Smooth muscle cell (in vitro differentiated cells): Measurements from ENCODE around the gene CMTM1. TPM values are rescaled to one million over a fixed set of nuclear protein-coding genes. Genes with fewer than 3 reads are reported as not detected.

Experiments used
- DNase-seq: peaks from one replicate; lab custom pipeline; 2025; ENCODE audit not compliant: unreplicated experiment; lab: John Stamatoyannopoulos, UW
- H2AFZ ChIP-seq: fragments of 200-600 bp; sonication (generic); 2 replicates; pipeline ENCODE4 v1.6.0; 2016; ENCODE audit warnings: antibody characterized with exemption, low read depth, mild to moderate bottlenecking
- H3F3A ChIP-seq: fragments of 200-600 bp; sonication (generic); 2 replicates; pipeline ENCODE4 v1.6.0; 2017; ENCODE audit warnings: antibody characterized with exemption, low read depth
- H3K27ac ChIP-seq: fragments of 200-600 bp; sonication (generic); 2 replicates; pipeline ENCODE4 v1.5.1; 2016; ENCODE audit warnings: low read depth, mild to moderate bottlenecking
- H3K27me3 ChIP-seq: fragments of 200-600 bp; sonication (generic); 2 replicates; pipeline ENCODE4 v1.6.1; 2016; ENCODE audit warnings: low read depth, mild to moderate bottlenecking
- H3K36me3 ChIP-seq: fragments of 200-600 bp; sonication (generic); 2 replicates; pipeline ENCODE4 v1.5.1; 2016; ENCODE audit warnings: low read depth
- H3K4me1 ChIP-seq: fragments of 200-600 bp; sonication (generic); 2 replicates; pipeline ENCODE4 v1.5.1; 2016; ENCODE audit warnings: low read depth
- H3K4me2 ChIP-seq: fragments of 200-600 bp; sonication (generic); 2 replicates; pipeline ENCODE4 v1.6.0; 2016; ENCODE audit warnings: mild to moderate bottlenecking
- H3K4me3 ChIP-seq: fragments of 200-600 bp; sonication (generic); 2 replicates; pipeline ENCODE4 v1.5.1; 2016; ENCODE audit warnings: mild to moderate bottlenecking
- H3K79me2 ChIP-seq: fragments of 200-600 bp; sonication (generic); 2 replicates; pipeline ENCODE4 v1.6.0; 2016; ENCODE audit warnings: low read depth, mild to moderate bottlenecking
- H3K9ac ChIP-seq: fragments of 200-600 bp; sonication (generic); 2 replicates; pipeline ENCODE4 v1.6.0; 2016; ENCODE audit warnings: low read depth
- H3K9me3 ChIP-seq: fragments of 200-600 bp; sonication (generic); replicated peaks from 2 replicates; pipeline ENCODE4 v1.5.1; 2016; ENCODE audit warnings: low read depth
- H4K20me1 ChIP-seq: fragments of 200-600 bp; sonication (generic); 2 replicates; pipeline ENCODE4 v1.6.0; 2016; ENCODE audit warnings: low read depth
- CTCF ChIP-seq: fragments of 200-600 bp; sonication (generic); IDR thresholded peaks from 2 replicates; pipeline ENCODE4 v1.5.1; 2017; ENCODE audit warnings: borderline replicate concordance, mild to moderate bottlenecking, antibody characterized with exemption; ENCODE audit not compliant: insufficient read depth, poor library complexity, severe bottlenecking
- WGBS: methylation state at CpG from one replicate; pipeline ENCODE4 v1.1.7; 2016; ENCODE audit warnings: low lambda C conversion rate; 5-methylcytosine and 5-hydroxymethylcytosine counted together
- polyA plus RNA-seq: library from polyadenylated mRNA; unstranded; fragments of >200 nt; fragmentation: Nextera tagmentation; extraction: Ambion mirVana; gene quantifications from 2 replicates; pipeline ENCODE4 v1.2.1, GENCODE V29; 2016
- total RNA-seq: library from RNA; depleted of rRNA; stranded (reverse); fragments of >200 nt; gene quantifications from 2 replicates; pipeline ENCODE4 v1.2.3, GENCODE V29; 2014

Gene CMTM1
- total and polyA plus RNA-seq, 2 experiments from 2014 or later, result 0.27 to 2.5 TPM

GRCh38 chr16:66599726-66600125 is 33.5 kb downstream of the CMTM1 start:
- Histone ChIP-seq H3K27me3 (no peaks in the 10 kb centered on the region), H3K9ac (no peak overlapping the region), H3K4me2 (no peak overlapping the region), H3K36me3 (no peaks in the 10 kb centered on the region), H4K20me1 (no peaks in the 10 kb centered on the region), H2AFZ (no peak overlapping the region), H3K9me3 (no peaks in the 10 kb centered on the region), H3K4me1 (no peaks in the 10 kb centered on the region), H3K27ac (no peak overlapping the region), H3K79me2 (peaks cover under 1% of the 10 kb centered on the region), H3F3A (no peaks in the 10 kb centered on the region), H3K4me3 (no peak overlapping the region)
- no peak for DNase-seq
- no peak for TF ChIP-seq CTCF
- WGBS, result 87% methylated on average over 4 of the region's 4 CpGs

- no peaks in the 10 kb centered on the region for H3K36me3 ChIP-seq
- H4K20me1 ChIP-seq, result no peaks in the 10 kb centered on the region
- no peak for TF ChIP-seq CTCF
- H3K79me2 ChIP-seq, result peaks cover 8% of the 10 kb centered on the region
- H3K9me3 ChIP-seq, result no peaks in the 10 kb centered on the region
- DNase-seq, result no peak
- WGBS, result 100% methylated on average over 1 of the region's 1 CpG
- H3K4me3 ChIP-seq, result no peak overlapping the region
- no peaks in the 10 kb centered on the region for H3F3A ChIP-seq
- H3K27me3 ChIP-seq, result no peaks in the 10 kb centered on the region
- H3K4me2 ChIP-seq, result no peak overlapping the region
- no peak overlapping the region for H3K9ac ChIP-seq
- H3K4me1 ChIP-seq, result no peaks in the 10 kb centered on the region
- H3K27ac ChIP-seq, result no peak overlapping the region
- H2AFZ ChIP-seq, result no peak overlapping the region
Measured at GRCh38 chr16:66600477-66600876, 34.2 kb downstream of the CMTM1 start.

- H3K9me3 ChIP-seq, result no peaks in the 10 kb centered on the region
Measured at GRCh38 chr16:66601471-66601870, 35.2 kb downstream of the CMTM1 start.

More at GRCh38 chr16:66601471-66601870, 35.2 kb downstream of the CMTM1 start:
- H3K9ac ChIP-seq, result no peak overlapping the region
- no peak overlapping the region for H3K4me2 ChIP-seq
- no peak overlapping the region for H2AFZ ChIP-seq
- peaks cover 8% of the 10 kb centered on the region for H3K4me1 ChIP-seq
- no peak for TF ChIP-seq CTCF
- DNase-seq, result no peak
- H3K36me3 ChIP-seq, result no peaks in the 10 kb centered on the region
- no peak overlapping the region for H3K4me3 ChIP-seq
- H3K27ac ChIP-seq, result no peak overlapping the region
- H4K20me1 ChIP-seq, result peaks cover 10% of the 10 kb centered on the region
- peaks cover 15% of the 10 kb centered on the region for H3K79me2 ChIP-seq
- WGBS, result 90% methylated on average over 5 of the region's 5 CpGs
- no peaks in the 10 kb centered on the region for H3K27me3 ChIP-seq
- H3F3A ChIP-seq, result no peaks in the 10 kb centered on the region
